ENCODE data around the gene LEP. TPM values are rescaled to one million over a fixed set of nuclear protein-coding genes. Genes with fewer than 3 reads are reported as not detected.

LEP gene
- total RNA-seq, 1 donor from 2014 or later: not detected

GRCh38 chr7:128226132-128226980 lies 14.7 kb upstream of the LEP start:
- Mint-ChIP-seq H3K27me3 (ENCODE audit: unreplicated experiment) (peaks cover 3% of the 10 kb centered on the region), H3K4me3 (ENCODE audit: unreplicated experiment) (no peak overlapping the region), H3K27ac (ENCODE audit: unreplicated experiment) (peak overlapping the region; percentile 2), H3K9me3 (ENCODE audit: unreplicated experiment) (no peaks in the 10 kb centered on the region), H3K36me3 (ENCODE audit: unreplicated experiment) (no peaks in the 10 kb centered on the region), H3K4me1 (ENCODE audit: low read depth, unreplicated experiment) (peaks cover 14% of the 10 kb centered on the region)
- TF ChIP-seq, protein P1, sequence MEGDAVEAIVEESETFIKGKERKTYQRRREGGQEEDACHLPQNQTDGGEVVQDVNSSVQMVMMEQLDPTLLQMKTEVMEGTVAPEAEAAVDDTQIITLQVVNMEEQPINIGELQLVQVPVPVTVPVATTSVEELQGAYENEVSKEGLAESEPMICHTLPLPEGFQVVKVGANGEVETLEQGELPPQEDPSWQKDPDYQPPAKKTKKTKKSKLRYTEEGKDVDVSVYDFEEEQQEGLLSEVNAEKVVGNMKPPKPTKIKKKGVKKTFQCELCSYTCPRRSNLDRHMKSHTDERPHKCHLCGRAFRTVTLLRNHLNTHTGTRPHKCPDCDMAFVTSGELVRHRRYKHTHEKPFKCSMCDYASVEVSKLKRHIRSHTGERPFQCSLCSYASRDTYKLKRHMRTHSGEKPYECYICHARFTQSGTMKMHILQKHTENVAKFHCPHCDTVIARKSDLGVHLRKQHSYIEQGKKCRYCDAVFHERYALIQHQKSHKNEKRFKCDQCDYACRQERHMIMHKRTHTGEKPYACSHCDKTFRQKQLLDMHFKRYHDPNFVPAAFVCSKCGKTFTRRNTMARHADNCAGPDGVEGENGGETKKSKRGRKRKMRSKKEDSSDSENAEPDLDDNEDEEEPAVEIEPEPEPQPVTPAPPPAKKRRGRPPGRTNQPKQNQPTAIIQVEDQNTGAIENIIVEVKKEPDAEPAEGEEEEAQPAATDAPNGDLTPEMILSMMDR (IDR thresholded peaks at IDR 0.05; ENCODE audit: partially characterized antibody, unreplicated experiment): no peak
- DNase-seq: no peak

- H3K4me1 Mint-ChIP-seq (ENCODE audit: low read depth, unreplicated experiment): peaks cover 12% of the 10 kb centered on the region
- H3K27me3 Mint-ChIP-seq (ENCODE audit: unreplicated experiment): peaks cover 4% of the 10 kb centered on the region
Observed at GRCh38 chr7:128227271-128227670, 13.8 kb upstream of the LEP start.

GRCh38 chr7:128231021-128231420 lies 10.1 kb upstream of the LEP start:
- peaks cover 12% of the 10 kb centered on the region for H3K4me1 Mint-ChIP-seq (ENCODE audit: low read depth, unreplicated experiment)
- peaks cover 5% of the 10 kb centered on the region for H3K27me3 Mint-ChIP-seq (ENCODE audit: unreplicated experiment)
- H3K9me3 Mint-ChIP-seq (ENCODE audit: unreplicated experiment): peaks cover 2% of the 10 kb centered on the region
- TF ChIP-seq, protein P1 (IDR thresholded peaks at IDR 0.05; ENCODE audit: partially characterized antibody, unreplicated experiment): no peak
- H3K4me3 Mint-ChIP-seq (ENCODE audit: unreplicated experiment): no peak overlapping the region
- no peak overlapping the region for H3K27ac Mint-ChIP-seq (ENCODE audit: unreplicated experiment)
- no peaks in the 10 kb centered on the region for H3K36me3 Mint-ChIP-seq (ENCODE audit: unreplicated experiment)
- no peak for DNase-seq

More at GRCh38 chr7:128227271-128227670, 13.8 kb upstream of the LEP start:
- TF ChIP-seq, protein P1 (IDR thresholded peaks at IDR 0.05; ENCODE audit: partially characterized antibody, unreplicated experiment): no peak
- Mint-ChIP-seq H3K4me3 (ENCODE audit: unreplicated experiment) (no peak overlapping the region), H3K27ac (ENCODE audit: unreplicated experiment) (no peak overlapping the region), H3K9me3 (ENCODE audit: unreplicated experiment) (no peaks in the 10 kb centered on the region), H3K36me3 (ENCODE audit: unreplicated experiment) (no peaks in the 10 kb centered on the region)
- DNase-seq: no peak

DNA sequence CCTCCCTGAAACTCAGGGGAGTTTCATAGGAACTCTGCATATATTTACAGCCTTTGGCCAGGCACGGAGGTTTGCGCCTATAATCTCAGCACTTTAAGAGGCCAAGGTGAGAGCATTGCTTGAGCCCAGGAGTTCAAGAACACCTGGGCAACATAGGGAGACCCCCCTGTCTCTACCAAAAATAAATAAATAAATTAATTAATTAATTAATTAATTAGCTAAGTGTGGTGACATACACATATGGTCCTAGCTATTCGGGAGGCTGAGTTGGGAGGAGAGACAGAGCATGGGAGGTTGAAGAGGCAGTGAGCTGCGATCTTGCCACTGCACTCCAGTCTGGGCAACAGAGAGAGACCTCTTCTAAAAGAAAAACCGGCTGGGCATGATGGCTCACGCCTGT lies 9.4 kb upstream of the LEP start:
- no peak overlapping the region for H3K4me3 Mint-ChIP-seq (ENCODE audit: unreplicated experiment)
- peaks cover 2% of the 10 kb centered on the region for H3K9me3 Mint-ChIP-seq (ENCODE audit: unreplicated experiment)
- H3K27me3 Mint-ChIP-seq (ENCODE audit: unreplicated experiment): peaks cover 7% of the 10 kb centered on the region
- TF ChIP-seq, protein P1 (IDR thresholded peaks at IDR 0.05; ENCODE audit: partially characterized antibody, unreplicated experiment): no peak
- peaks cover 12% of the 10 kb centered on the region for H3K4me1 Mint-ChIP-seq (ENCODE audit: low read depth, unreplicated experiment)
- no peak for DNase-seq
- H3K27ac Mint-ChIP-seq (ENCODE audit: unreplicated experiment): no peak overlapping the region
- no peaks in the 10 kb centered on the region for H3K36me3 Mint-ChIP-seq (ENCODE audit: unreplicated experiment)

DNA sequence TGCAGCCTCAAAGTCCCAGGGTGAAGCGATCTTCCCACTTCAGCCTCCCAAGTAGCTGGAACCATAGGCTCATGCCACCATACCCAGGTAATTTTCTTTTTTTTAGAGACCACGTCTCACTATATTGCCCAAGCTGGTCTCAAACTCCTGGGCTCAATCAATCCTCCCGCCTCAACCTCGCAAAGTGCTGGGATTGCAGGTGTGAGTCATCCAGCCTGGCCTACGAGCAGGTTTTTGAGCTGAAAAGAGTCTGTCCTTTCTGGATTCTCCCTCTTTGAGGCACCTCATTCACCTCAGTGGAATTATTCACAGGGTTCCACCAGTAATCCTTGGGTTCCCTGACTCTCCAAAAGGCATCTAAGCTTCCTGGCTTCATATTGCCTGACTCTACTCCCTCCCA lies 7.6 kb upstream of the LEP start:
- H3K4me1 Mint-ChIP-seq (ENCODE audit: low read depth, unreplicated experiment): peaks cover 12% of the 10 kb centered on the region

More for the DNA sequence above, 7.6 kb upstream of the LEP start:
- DNase-seq: no peak
- Mint-ChIP-seq H3K4me3 (ENCODE audit: unreplicated experiment) (no peak overlapping the region), H3K36me3 (ENCODE audit: unreplicated experiment) (peaks cover 6% of the 10 kb centered on the region), H3K27ac (ENCODE audit: unreplicated experiment) (no peak overlapping the region), H3K9me3 (ENCODE audit: unreplicated experiment) (peaks cover 2% of the 10 kb centered on the region), H3K27me3 (ENCODE audit: unreplicated experiment) (peaks cover 5% of the 10 kb centered on the region)
- TF ChIP-seq, protein P1 (IDR thresholded peaks at IDR 0.05; ENCODE audit: partially characterized antibody, unreplicated experiment): no peak

Data from glutamatergic neuron (in vitro differentiated cells).